Measurements from ENCODE around the gene CLDN3. TPM values are rescaled to one million over a fixed set of nuclear protein-coding genes. Genes with fewer than 3 reads are reported as not detected.
"Not testable (repeated sequence)": the region's sequence is repeated elsewhere in the genome, so short reads cannot be mapped to it uniquely, and the experiment has no call there.

The CLDN3 gene
- not detected for total RNA-seq

GRCh38 chr7:73770002-73770859 lies at the start of gene CLDN3:
CLDN3 (minus strand) TSS chr7:73770270; CDS start chr7:73770049, 221 bp downstream.
- no peaks in the 10 kb centered on the region for H3K9me3 Mint-ChIP-seq
- peak; percentile 14 for DNase-seq
- H3K27ac Mint-ChIP-seq, result no peak within 1 kb of the TSS
- CTCF ChIA-PET, result no interaction called here
- intact Hi-C loops (cut with micrococcal nuclease), result no loop called here
- no peaks in the 10 kb centered on the region for H3K36me3 Mint-ChIP-seq
- peaks cover 9% of the 10 kb centered on the region for H3K4me1 Mint-ChIP-seq (ENCODE audit: low read depth)
- H3K4me3 Mint-ChIP-seq, result no peak within 1 kb of the TSS
- POLR2A ChIA-PET, result no interaction called here
- peaks cover 38% of the 10 kb centered on the region for H3K27me3 Mint-ChIP-seq

GRCh38 chr7:73817121-73817520 lies 47.1 kb upstream of the CLDN3 start:
- Mint-ChIP-seq H3K27me3 (peaks cover 6% of the 10 kb centered on the region), H3K4me1 (ENCODE audit: low read depth) (no peaks in the 10 kb centered on the region), H3K36me3 (no peaks in the 10 kb centered on the region), H3K9me3 (peaks cover 3% of the 10 kb centered on the region), H3K4me3 (no peak overlapping the region), H3K27ac (no peak overlapping the region)
- DNase-seq, result no peak
- intact Hi-C loops (cut with micrococcal nuclease), result no loop called here
- POLR2A ChIA-PET, result no interaction called here
- CTCF ChIA-PET, result interaction anchor here (0.7 kb wide), 1 partner anchor 18 kb away, joined by 3 read pairs; no protein-coding TSS in a partner anchor

- no peaks in the 10 kb centered on the region for H3K36me3 Mint-ChIP-seq
- intact Hi-C loops (cut with micrococcal nuclease), result no loop called here
- no peak for DNase-seq
- H3K4me1 Mint-ChIP-seq (ENCODE audit: low read depth), result no peaks in the 10 kb centered on the region
- H3K4me3 Mint-ChIP-seq, result no peak overlapping the region
- H3K9me3 Mint-ChIP-seq, result peaks cover 3% of the 10 kb centered on the region
- H3K27ac Mint-ChIP-seq, result no peak overlapping the region
- peaks cover 10% of the 10 kb centered on the region for H3K27me3 Mint-ChIP-seq
- ChIA-PET POLR2A (no interaction called here), CTCF (interaction anchor here (7.5 kb wide), 1 partner anchor 39 kb away, joined by 97 read pairs; no protein-coding TSS in a partner anchor)
These were observed 45.4 kb upstream of the CLDN3 start for GRCh38 chr7:73815436-73815835.

- no peak for DNase-seq
- Mint-ChIP-seq H3K4me1 (ENCODE audit: low read depth) (no peaks in the 10 kb centered on the region), H3K27me3 (peaks cover 8% of the 10 kb centered on the region), H3K36me3 (no peaks in the 10 kb centered on the region), H3K9me3 (peaks cover 3% of the 10 kb centered on the region), H3K4me3 (no peak overlapping the region), H3K27ac (no peak overlapping the region)
- intact Hi-C loops (cut with micrococcal nuclease), result no loop called here
- ChIA-PET CTCF (interaction anchor here (7.5 kb wide), 1 partner anchor 42 kb away, joined by 97 read pairs; no protein-coding TSS in a partner anchor), POLR2A (no interaction called here)
These were observed 42.9 kb upstream of the CLDN3 start for GRCh38 chr7:73812996-73813395.

- Mint-ChIP-seq H3K9me3 (peaks cover 3% of the 10 kb centered on the region), H3K27me3 (peaks cover 8% of the 10 kb centered on the region), H3K4me1 (ENCODE audit: low read depth) (no peaks in the 10 kb centered on the region), H3K36me3 (no peaks in the 10 kb centered on the region), H3K27ac (no peak overlapping the region), H3K4me3 (no peak overlapping the region)
- ChIA-PET CTCF (interaction anchor here (0.7 to 7.5 kb wide), 5 partner anchors 11 to 53 kb away, joined by 3 to 97 read pairs (median 6); partner anchors contain the start of gene METTL27), POLR2A (no interaction called here)
- peak; percentile 73 for DNase-seq
- intact Hi-C loops (cut with micrococcal nuclease), result loop anchor here (1.0 kb wide), 1 partner anchor 44 kb away; no protein-coding TSS in a partner anchor
These were observed 41.7 kb upstream of the CLDN3 start for GRCh38 chr7:73811760-73812168.

GRCh38 chr7:73810998-73811360 lies 40.9 kb upstream of the CLDN3 start:
- no peak for DNase-seq
- H3K36me3 Mint-ChIP-seq, result no peaks in the 10 kb centered on the region
- H3K27me3 Mint-ChIP-seq, result peaks cover 8% of the 10 kb centered on the region
- peaks cover 3% of the 10 kb centered on the region for H3K9me3 Mint-ChIP-seq
- no peak overlapping the region for H3K27ac Mint-ChIP-seq
- ChIA-PET CTCF (interaction anchor here (1.5 to 7.5 kb wide), 3 partner anchors 10 to 44 kb away, joined by 6 to 97 read pairs (median 7); partner anchors contain the start of gene METTL27), POLR2A (no interaction called here)
- intact Hi-C loops (cut with micrococcal nuclease), result loop anchor here (1.0 kb wide), 1 partner anchor 44 kb away; no protein-coding TSS in a partner anchor
- no peak overlapping the region for H3K4me3 Mint-ChIP-seq
- no peaks in the 10 kb centered on the region for H3K4me1 Mint-ChIP-seq (ENCODE audit: low read depth)

GRCh38 chr7:73809467-73809951 lies 39.4 kb upstream of the CLDN3 start:
- peaks cover 6% of the 10 kb centered on the region for H3K27me3 Mint-ChIP-seq
- ChIA-PET CTCF (interaction anchor here (7.5 kb wide), 1 partner anchor 45 kb away, joined by 97 read pairs; no protein-coding TSS in a partner anchor), POLR2A (no interaction called here)
- H3K4me1 Mint-ChIP-seq (ENCODE audit: low read depth), result no peaks in the 10 kb centered on the region
- H3K27ac Mint-ChIP-seq, result no peak overlapping the region
- no peaks in the 10 kb centered on the region for H3K36me3 Mint-ChIP-seq
- intact Hi-C loops (cut with micrococcal nuclease), result no loop called here
- no peak overlapping the region for H3K4me3 Mint-ChIP-seq
- DNase-seq, result no peak
- peaks cover 3% of the 10 kb centered on the region for H3K9me3 Mint-ChIP-seq

- intact Hi-C loops (cut with micrococcal nuclease), result no loop called here
- no peaks in the 10 kb centered on the region for H3K36me3 Mint-ChIP-seq
- ChIA-PET CTCF (no interaction called here), POLR2A (no interaction called here)
- H3K27me3 Mint-ChIP-seq, result no peaks in the 10 kb centered on the region
- DNase-seq, result no peak
- H3K4me3 Mint-ChIP-seq, result no peak overlapping the region
- H3K9me3 Mint-ChIP-seq, result no peaks in the 10 kb centered on the region
- no peaks in the 10 kb centered on the region for H3K4me1 Mint-ChIP-seq (ENCODE audit: low read depth)
- no peak overlapping the region for H3K27ac Mint-ChIP-seq
These were observed 32.4 kb upstream of the CLDN3 start for GRCh38 chr7:73802459-73802858.

GRCh38 chr7:73801577-73801976 lies 31.5 kb upstream of the CLDN3 start:
- no peaks in the 10 kb centered on the region for H3K36me3 Mint-ChIP-seq

GRCh38 chr7:73799282-73800141 lies 29.4 kb upstream of the CLDN3 start:
- POLR2A ChIA-PET, result no interaction called here
- no peak overlapping the region for H3K4me3 Mint-ChIP-seq
- H3K4me1 Mint-ChIP-seq (ENCODE audit: low read depth), result no peaks in the 10 kb centered on the region
- no peaks in the 10 kb centered on the region for H3K36me3 Mint-ChIP-seq
- CTCF ChIA-PET, result interaction anchor here (0.6 to 2.2 kb wide), 2 partner anchors 12 to 18 kb away, joined by 3 to 6 read pairs; no protein-coding TSS in a partner anchor
- intact Hi-C loops (cut with micrococcal nuclease), result no loop called here
- peaks cover 3% of the 10 kb centered on the region for H3K27me3 Mint-ChIP-seq
- no peaks in the 10 kb centered on the region for H3K9me3 Mint-ChIP-seq
- DNase-seq, result no peak
- no peak overlapping the region for H3K27ac Mint-ChIP-seq

More at GRCh38 chr7:73801577-73801976, 31.5 kb upstream of the CLDN3 start:
- no peak overlapping the region for H3K27ac Mint-ChIP-seq
- H3K27me3 Mint-ChIP-seq, result no peaks in the 10 kb centered on the region
- intact Hi-C loops (cut with micrococcal nuclease), result no loop called here
- no peak for DNase-seq
- H3K9me3 Mint-ChIP-seq, result no peaks in the 10 kb centered on the region
- CTCF ChIA-PET, result interaction anchor here (0.9 to 2.2 kb wide), 3 partner anchors 10 to 76 kb away, joined by 3 to 6 read pairs (median 3); no protein-coding TSS in a partner anchor
- no peaks in the 10 kb centered on the region for H3K4me1 Mint-ChIP-seq (ENCODE audit: low read depth)
- POLR2A ChIA-PET, result no interaction called here
- no peak overlapping the region for H3K4me3 Mint-ChIP-seq

- POLR2A ChIA-PET; H3K27me3 Mint-ChIP-seq; DNase-seq; intact Hi-C loops (cut with micrococcal nuclease); H3K4me1 Mint-ChIP-seq (ENCODE audit: low read depth); H3K4me3 Mint-ChIP-seq; H3K9me3 Mint-ChIP-seq; H3K36me3 Mint-ChIP-seq; CTCF ChIA-PET; H3K27ac Mint-ChIP-seq: not testable (repeated sequence)
These were observed 27.1 kb upstream of the CLDN3 start for GRCh38 chr7:73797176-73797575.

- CTCF ChIA-PET, result interaction anchor here (0.6 kb wide), 1 partner anchor 172 kb away, joined by 5 read pairs; no protein-coding TSS in a partner anchor
- H3K27me3 Mint-ChIP-seq; H3K4me3 Mint-ChIP-seq; H3K27ac Mint-ChIP-seq; POLR2A ChIA-PET; H3K36me3 Mint-ChIP-seq; H3K9me3 Mint-ChIP-seq; intact Hi-C loops (cut with micrococcal nuclease); DNase-seq; H3K4me1 Mint-ChIP-seq (ENCODE audit: low read depth): not testable (repeated sequence)
These were observed 26.6 kb upstream of the CLDN3 start for GRCh38 chr7:73796656-73797055.
